ENCODE measurements around the gene ARL3.
"Not testable (repeated sequence)": the region's sequence is repeated elsewhere in the genome, so short reads cannot be mapped to it uniquely, and the experiment has no call there.

GRCh38 chr10:102742313-102742712, 28.1 kb upstream of the ARL3 start:
- TF ChIP-seq POLR2A, CTCF (IDR thresholded peaks at IDR 0.05): not testable (repeated sequence)
